ES-I3 (cell line): ENCODE measurements around the gene MED22.
"Not testable (repeated sequence)": the region's sequence is repeated elsewhere in the genome, so short reads cannot be mapped to it uniquely, and the experiment has no call there.

Experiments used
- H3K36me3 ChIP-seq: 2 replicates; pipeline ENCODE4 v1.6.1; 2013; ENCODE audit warnings: mild to moderate bottlenecking, low read length, control low read depth, moderate library complexity; ENCODE audit not compliant: insufficient read depth
- H3K4me1 ChIP-seq: 2 replicates; pipeline ENCODE4 v1.6.1; 2013; ENCODE audit warnings: mild to moderate bottlenecking, control low read depth, low read length; ENCODE audit not compliant: insufficient read depth
- H3K9ac ChIP-seq: 2 replicates; pipeline ENCODE4 v1.6.1; 2013; ENCODE audit warnings: low read depth, mild to moderate bottlenecking, low read length, moderate library complexity
- H3K9me3 ChIP-seq: 2 replicates; pipeline ENCODE4 v1.6.1; 2013; ENCODE audit warnings: mild to moderate bottlenecking, low read length, moderate library complexity; ENCODE audit not compliant: control insufficient read depth, insufficient read depth

Gene MED22

GRCh38 chr9:133304477-133305377 lies 43.2 kb downstream of the MED22 start:
- no peaks in the 10 kb centered on the region for H3K4me1 ChIP-seq
- no peaks in the 10 kb centered on the region for H3K36me3 ChIP-seq
- H3K9ac ChIP-seq = no peak overlapping the region
- no peaks in the 10 kb centered on the region for H3K9me3 ChIP-seq

GRCh38 chr9:133304158-133304470 lies 43.8 kb downstream of the MED22 start:
- no peaks in the 10 kb centered on the region for H3K9me3 ChIP-seq
- H3K36me3 ChIP-seq = no peaks in the 10 kb centered on the region
- no peak overlapping the region for H3K9ac ChIP-seq
- H3K4me1 ChIP-seq = no peaks in the 10 kb centered on the region

GRCh38 chr9:133303266-133304157 lies 44.4 kb downstream of the MED22 start:
- Histone ChIP-seq H3K9ac (no peak overlapping the region), H3K36me3 (no peaks in the 10 kb centered on the region), H3K9me3 (no peaks in the 10 kb centered on the region), H3K4me1 (no peaks in the 10 kb centered on the region)

- no peaks in the 10 kb centered on the region for H3K9me3 ChIP-seq
- no peaks in the 10 kb centered on the region for H3K4me1 ChIP-seq
- H3K36me3 ChIP-seq = no peaks in the 10 kb centered on the region
- no peak overlapping the region for H3K9ac ChIP-seq
These were observed 46.4 kb downstream of the MED22 start for GRCh38 chr9:133301253-133302230.

GRCh38 chr9:133299996-133300395 lies 47.9 kb downstream of the MED22 start:
- H3K9ac ChIP-seq, H3K36me3 ChIP-seq, H3K4me1 ChIP-seq, H3K9me3 ChIP-seq: not testable (repeated sequence)

- H3K9ac ChIP-seq = no peak overlapping the region
- peaks cover 10% of the 10 kb centered on the region for H3K9me3 ChIP-seq
- H3K4me1 ChIP-seq = no peaks in the 10 kb centered on the region
- H3K36me3 ChIP-seq = no peaks in the 10 kb centered on the region
These were observed 53.7 kb downstream of the MED22 start for GRCh38 chr9:133294257-133294656.

- H3K36me3 ChIP-seq = no peaks in the 10 kb centered on the region
- H3K9me3 ChIP-seq = peaks cover 16% of the 10 kb centered on the region
- H3K4me1 ChIP-seq = no peaks in the 10 kb centered on the region
- H3K9ac ChIP-seq = no peak overlapping the region
These were observed 57.1 kb downstream of the MED22 start for GRCh38 chr9:133290751-133291302.
